HCT116 (cell line): ENCODE data around the gene LZTS3. TPM values are rescaled to one million over a fixed set of nuclear protein-coding genes. Genes with fewer than 3 reads are reported as not detected.

ENCODE experiments used
- ATAC-seq: fragments of 200-7000 bp; cut with Tn5 transposase; 2 replicates; pipeline ENCODE4 v1.9.1; 2020; ENCODE audit warnings: mild to moderate bottlenecking, moderate library complexity
- BruUV-seq: library from RNA; stranded (reverse); fragments of 400-500 nt; replicated peaks from 2 replicates; lab custom pipeline; 2021; lab: Mats Ljungman, UMichigan
- CTCF ChIA-PET: fragments of 300-600 bp; sonication (Branson Sonifier 250); formaldehyde crosslinking; loops from one replicate; lab custom pipeline; 2021; ENCODE audit warnings: antibody characterized with exemption; lab: Charles Lee
- POLR2A ChIA-PET: fragments of 300-600, 350-600 bp; sonication (Branson Sonifier 250); formaldehyde crosslinking; loops from one replicate; lab custom pipeline; 2021; ENCODE audit warnings: antibody characterized with exemption; lab: Charles Lee
- RAD21 ChIA-PET, 2 experiments: fragments of 300-600 bp; sonication (Branson Sonifier 250); formaldehyde crosslinking; loops; one replicate each; lab custom pipeline; 2023; ENCODE audit warnings: low total read pairs in 2 of 2; ENCODE audit not compliant: uncharacterized antibody in 2 of 2, unreplicated experiment in 2 of 2, low non-redundant PET in 1 of 2; lab: Charles Lee
- DNase-seq: peaks from one replicate; pipeline ENCODE4 v3.0.0-alpha.2; 2010; ENCODE audit warnings: low read depth, low spot score
- H2AFZ ChIP-seq: fragments of 200-600 bp; shearing (Covaris generic), sonication (generic); 2 replicates; pipeline ENCODE4 v1.6.1; 2017; ENCODE audit warnings: low read depth, mixed run types, mixed read lengths, antibody characterized with exemption, low read length; ENCODE audit not compliant: poor library complexity, severe bottlenecking
- H3K27ac ChIP-seq: 2 replicates; pipeline ENCODE4 v1.5.1; 2012; ENCODE audit warnings: low read depth, low read length
- H3K27me3 ChIP-seq: fragments of 200-600 bp; sonication (generic); 2 replicates; pipeline ENCODE4 v1.6.1; 2016; ENCODE audit warnings: mixed run types, low read length, mixed read lengths; ENCODE audit not compliant: insufficient read depth
- H3K36me3 ChIP-seq, 2 experiments: fragments of 200-500 bp in 1 of 2; fragments of 200-600 bp in 1 of 2; sonication (Bioruptor generic) in 1 of 2; sonication (generic) in 1 of 2; 2 replicates each; pipeline versions ENCODE4 v1.5.1 to v1.6.1; 2014 to 2016; ENCODE audit warnings: low read length in 2 of 2, inconsistent platforms in 1 of 2, mixed read lengths in 1 of 2, mixed run types in 1 of 2; ENCODE audit not compliant: insufficient read depth in 2 of 2, control insufficient read depth in 1 of 2
- H3K4me1 ChIP-seq, 2 experiments: fragments of 200-600 bp in 1 of 2; sonication (generic) in 1 of 2; 2 replicates each; pipeline versions ENCODE4 v1.5.1 to v1.6.1; 2012 to 2017; ENCODE audit warnings: low read length in 2 of 2, inconsistent platforms in 1 of 2, mild to moderate bottlenecking in 1 of 2, mixed read lengths in 1 of 2, mixed run types in 1 of 2, moderate library complexity in 1 of 2; ENCODE audit not compliant: insufficient read depth in 2 of 2, control insufficient read depth in 1 of 2
- H3K4me2 ChIP-seq: fragments of 200-600 bp; sonication (generic); 2 replicates; pipeline ENCODE4 v1.6.1; 2017; ENCODE audit warnings: mixed run types, low read length, mixed read lengths
- H3K4me3 ChIP-seq, 2 experiments: fragments of 200-600 bp in 1 of 2; sonication (generic) in 1 of 2; replicated peaks in 1 of 2; 2 replicates each; pipeline ENCODE4 v1.5.1; 2011 to 2016; ENCODE audit warnings: low read length in 2 of 2, control low read depth in 1 of 2, low read depth in 1 of 2, mild to moderate bottlenecking in 1 of 2, mixed read lengths in 1 of 2, mixed run types in 1 of 2
- H3K79me2 ChIP-seq: fragments of 200-600 bp; sonication (generic); 2 replicates; pipeline ENCODE4 v1.6.1; 2017; ENCODE audit warnings: mild to moderate bottlenecking, mixed run types, low read length, moderate library complexity, mixed read lengths; ENCODE audit not compliant: insufficient read depth
- H3K9ac ChIP-seq: fragments of 200-600 bp; sonication (generic); 2 replicates; pipeline ENCODE4 v1.6.1; 2016; ENCODE audit warnings: low read length, mixed read lengths
- H3K9me2 ChIP-seq: fragments of 200-600 bp; sonication (generic), shearing (Covaris generic); 2 replicates; pipeline ENCODE4 v1.6.1; 2017; ENCODE audit warnings: mixed run types, mild to moderate bottlenecking, moderate library complexity; ENCODE audit not compliant: insufficient read depth
- H3K9me3 ChIP-seq, 2 experiments: fragments of 200-500 bp in 1 of 2; fragments of 200-600 bp in 1 of 2; sonication (Bioruptor generic) in 1 of 2; sonication (generic) in 1 of 2; 2 replicates each; pipeline ENCODE4 v1.6.1; 2014 to 2017; ENCODE audit warnings: low read length in 2 of 2, mixed read lengths in 2 of 2, inconsistent platforms in 1 of 2, low read depth in 1 of 2, mild to moderate bottlenecking in 1 of 2, mixed run types in 1 of 2, moderate library complexity in 1 of 2; ENCODE audit not compliant: control insufficient read depth in 1 of 2, insufficient read depth in 1 of 2
- H4K20me1 ChIP-seq: fragments of 200-600 bp; sonication (generic), shearing (Covaris generic); 2 replicates; pipeline ENCODE4 v1.6.1; 2017; ENCODE audit warnings: mixed run types, mild to moderate bottlenecking, moderate library complexity; ENCODE audit not compliant: insufficient read depth
- CEBPB ChIP-seq: IDR thresholded peaks from 2 replicates; pipeline ENCODE4 v1.6.1; 2012; ENCODE audit warnings: low read depth
- CTCF ChIP-seq, 3 experiments: fragments of 200-600 bp in 1 of 3; sonication (generic) in 1 of 3; IDR thresholded peaks in 2 of 3; conservative IDR thresholded peaks in 1 of 3; 2 replicates each; pipeline ENCODE4 v1.5.1; 2012 to 2017; ENCODE audit warnings: low read depth in 2 of 3, low read length in 2 of 3, antibody characterized with exemption in 1 of 3, borderline replicate concordance in 1 of 3, control low read depth in 1 of 3, mild to moderate bottlenecking in 1 of 3, mixed read lengths in 1 of 3, mixed run types in 1 of 3, moderate library complexity in 1 of 3; ENCODE audit not compliant: insufficient read depth in 1 of 3
- EGR1 ChIP-seq: IDR thresholded peaks from 2 replicates; pipeline ENCODE4 v1.6.1; 2012; ENCODE audit warnings: low read depth
- EZH2phosphoT487 ChIP-seq: fragments of 200-600 bp; IDR thresholded peaks from 2 replicates; pipeline ENCODE4 v1.6.1; 2018; ENCODE audit warnings: antibody characterized with exemption, borderline replicate concordance
- SIN3A ChIP-seq: IDR thresholded peaks from 2 replicates; pipeline ENCODE4 v1.6.1; 2012; ENCODE audit warnings: low read depth
- SRF ChIP-seq: IDR thresholded peaks from 2 replicates; pipeline ENCODE4 v1.6.1; 2012; ENCODE audit warnings: low read depth
- YY1 ChIP-seq: IDR thresholded peaks from 2 replicates; pipeline ENCODE4 v1.6.1; 2011; ENCODE audit warnings: low read length, low read depth, moderate library complexity, mild to moderate bottlenecking; ENCODE audit not compliant: insufficient replicate concordance; ENCODE audit errors: extremely low read depth
- ZFX ChIP-seq: fragments of 450-650 bp; IDR thresholded peaks from 2 replicates; pipeline ENCODE4 v1.6.1; 2017
- intact Hi-C: fragments of 100-400 bp; cut with micrococcal nuclease; formaldehyde crosslinking; loops from 2 replicates; pipeline ENCODE4 v1.10.0; 2022
- total RNA-seq: library from RNA; stranded (reverse); gene quantifications from one replicate; pipeline ENCODE4 v1.2.1, GENCODE V29; 2021; ENCODE audit not compliant: unreplicated experiment
- TF ChIP-seq, protein P1 (sequence below): IDR thresholded peaks from 2 replicates; pipeline ENCODE4 v1.6.1; 2012

Gene LZTS3
- total RNA-seq, 1 experiment from 2014 or later: 5.2 TPM

GRCh38 chr20:3199976-3200755, 26.8 kb upstream of the LZTS3 start (continued):
- TF ChIP-seq, protein P1, sequence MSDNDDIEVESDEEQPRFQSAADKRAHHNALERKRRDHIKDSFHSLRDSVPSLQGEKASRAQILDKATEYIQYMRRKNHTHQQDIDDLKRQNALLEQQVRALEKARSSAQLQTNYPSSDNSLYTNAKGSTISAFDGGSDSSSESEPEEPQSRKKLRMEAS: no peak
- TF ChIP-seq EZH2phosphoT487 (no peak), CEBPB (no peak), CTCF (IDR thresholded peaks at IDR 0.05 in 2 of 3, conservative IDR thresholded peaks at IDR 0.05 in 1 of 3; ENCODE audit: borderline replicate concordance in 1 of 3, insufficient read depth in 1 of 3, low read depth in 2 of 3, low read length in 2 of 3) (no peak)

- CTCF ChIA-PET: no interaction called here
- no peak overlapping the region for H3K4me3 ChIP-seq
- BruUV-seq: no TSS peak
- H3K36me3 ChIP-seq: peaks cover 28 to 35% of the 10 kb centered on the region in 2 experiments; a peak in 3 of 4 replicates
- intact Hi-C loops: no loop called here
- no peak overlapping the region for H3K4me2 ChIP-seq
- no peak overlapping the region for H3K27ac ChIP-seq
- RAD21 ChIA-PET: no interaction called here
- H3K27me3 ChIP-seq: no peaks in the 10 kb centered on the region
- H2AFZ ChIP-seq: no peak overlapping the region
- TF ChIP-seq ZFX (no peak), EGR1 (no peak), YY1 (no peak), SRF (no peak), EZH2phosphoT487 (no peak), SIN3A (no peak)
- TF ChIP-seq, protein P1: no peak
- no peak for DNase-seq
- no peaks in the 10 kb centered on the region for H3K9me2 ChIP-seq
- ATAC-seq: no peak
- H4K20me1 ChIP-seq: no peaks in the 10 kb centered on the region
- no peaks in the 10 kb centered on the region for H3K9me3 ChIP-seq
- no peak overlapping the region for H3K9ac ChIP-seq
- H3K79me2 ChIP-seq: peaks cover 23% of the 10 kb centered on the region
- peaks cover 4 to 9% of the 10 kb centered on the region in 2 experiments; a peak in 2 of 4 replicates for H3K4me1 ChIP-seq
- POLR2A ChIA-PET: no interaction called here
Measured at GRCh38 chr20:3199206-3199605, 25.9 kb upstream of the LZTS3 start.
